Neural progenitor cell (in vitro differentiated cells): Measurements from ENCODE around the gene TNPO2. TPM values are rescaled to one million over a fixed set of nuclear protein-coding genes. Genes with fewer than 3 reads are reported as not detected.

Experiments
- DNase-seq: peaks from one replicate; pipeline ENCODE4 v3.0.0-alpha.2; 2016; ENCODE audit warnings: low spot score
- H2AFZ ChIP-seq: fragments of 200-600 bp; sonication (generic); replicated peaks from 2 replicates; pipeline ENCODE4 v1.6.1; 2016; ENCODE audit warnings: antibody characterized with exemption
- H3F3A ChIP-seq: fragments of 200-600 bp; sonication (generic); 2 replicates; pipeline ENCODE4 v1.6.1; 2016; ENCODE audit warnings: antibody characterized with exemption, low read depth
- H3K27ac ChIP-seq: fragments of 200-600 bp; sonication (generic); 2 replicates; pipeline ENCODE4 v1.5.1; 2016; ENCODE audit warnings: mild to moderate bottlenecking
- H3K27me3 ChIP-seq: fragments of 200-600 bp; sonication (generic); 2 replicates; pipeline ENCODE4 v1.6.1; 2016; ENCODE audit warnings: mild to moderate bottlenecking, moderate library complexity
- H3K36me3 ChIP-seq: fragments of 200-600 bp; sonication (generic); 2 replicates; pipeline ENCODE4 v1.5.1; 2016
- H3K4me1 ChIP-seq: fragments of 200-600 bp; sonication (generic); 2 replicates; pipeline ENCODE4 v1.6.1; 2016; ENCODE audit warnings: mixed run types
- H3K4me2 ChIP-seq: fragments of 200-600 bp; sonication (generic); 2 replicates; pipeline ENCODE4 v1.6.1; 2016
- H3K4me3 ChIP-seq: fragments of 200-600 bp; sonication (generic); 2 replicates; pipeline ENCODE4 v1.5.1; 2016
- H3K79me2 ChIP-seq: fragments of 200-600 bp; sonication (generic); 2 replicates; pipeline ENCODE4 v1.6.1; 2016; ENCODE audit warnings: low read depth
- H3K9ac ChIP-seq: fragments of 200-600 bp; sonication (generic); 2 replicates; pipeline ENCODE4 v1.6.1; 2016
- H3K9me3 ChIP-seq: fragments of 200-600 bp; sonication (generic); 2 replicates; pipeline ENCODE4 v1.5.1; 2016; ENCODE audit warnings: low read depth
- H4K20me1 ChIP-seq: fragments of 200-600 bp; sonication (generic); 2 replicates; pipeline ENCODE4 v1.6.1; 2016; ENCODE audit warnings: low read depth
- H3K27ac Mint-ChIP-seq: 3 replicates; pipeline ENCODE4 v1.8.0; 2021; ENCODE audit warnings: mixed read lengths
- H3K27me3 Mint-ChIP-seq: 2 replicates; pipeline ENCODE4 v1.8.0; 2022; ENCODE audit warnings: low read depth, mild to moderate bottlenecking, inconsistent platforms, moderate library complexity, mixed read lengths; ENCODE audit not compliant: insufficient read depth
- H3K36me3 Mint-ChIP-seq: 3 replicates; pipeline ENCODE4 v1.8.0; 2021; ENCODE audit warnings: mixed read lengths
- H3K4me1 Mint-ChIP-seq: 3 replicates; pipeline ENCODE4 v1.8.0; 2021; ENCODE audit warnings: mixed read lengths
- H3K4me3 Mint-ChIP-seq: 3 replicates; pipeline ENCODE4 v1.8.0; 2021; ENCODE audit warnings: mild to moderate bottlenecking, moderate library complexity, mixed read lengths
- H3K9me3 Mint-ChIP-seq: 3 replicates; pipeline ENCODE4 v1.8.0; 2020; ENCODE audit warnings: mixed read lengths
- CTCF ChIP-seq: fragments of 200-600 bp; sonication (generic); IDR thresholded peaks from 2 replicates; pipeline ENCODE4 v1.5.1; 2017; ENCODE audit warnings: antibody characterized with exemption, mild to moderate bottlenecking
- EZH2 ChIP-seq: fragments of 200-600 bp; sonication (generic); IDR thresholded peaks from 2 replicates; pipeline ENCODE4 v1.6.1; 2017; ENCODE audit warnings: antibody characterized with exemption, mild to moderate bottlenecking, moderate library complexity
- EZH2phosphoT487 ChIP-seq: fragments of 200-600 bp; sonication (generic); IDR thresholded peaks from 2 replicates; pipeline ENCODE4 v1.6.1; 2017; ENCODE audit warnings: antibody characterized with exemption
- total RNA-seq: library from RNA; depleted of rRNA; stranded (reverse); fragments of >200 nt; gene quantifications from 2 replicates; pipeline ENCODE4 v1.2.3, GENCODE V29; 2015; ENCODE audit warnings: low replicate concordance

TNPO2 gene
- total RNA-seq, 1 donor from 2014 or later: 58.1 TPM

- H3K36me3 Mint-ChIP-seq: peaks cover 10% of the 10 kb centered on the region
- peak overlapping the region; percentile 87 for H3K4me3 ChIP-seq
These were observed 54.2 kb downstream of the TNPO2 start for GRCh38 chr19:12669270-12670158.

GRCh38 chr19:12668932-12669269 is 54.8 kb downstream of the TNPO2 start:
- H3K4me1 ChIP-seq: peaks cover 7% of the 10 kb centered on the region
- Mint-ChIP-seq H3K27me3 (peaks cover 12% of the 10 kb centered on the region), H3K27ac (peak overlapping the region; percentile 90), H3K36me3 (peaks cover 5% of the 10 kb centered on the region), H3K4me3 (peak overlapping the region; percentile 97), H3K9me3 (no peaks in the 10 kb centered on the region), H3K4me1 (peaks cover 35% of the 10 kb centered on the region)
- H3F3A ChIP-seq: peaks cover 34% of the 10 kb centered on the region
- peaks cover 43% of the 10 kb centered on the region for H3K79me2 ChIP-seq
- H2AFZ ChIP-seq: peak overlapping the region; percentile 100
- no peak overlapping the region for H3K27ac ChIP-seq
- H3K36me3 ChIP-seq: no peaks in the 10 kb centered on the region
- H4K20me1 ChIP-seq: no peaks in the 10 kb centered on the region
- H3K27me3 ChIP-seq: no peaks in the 10 kb centered on the region
- H3K4me2 ChIP-seq: peak overlapping the region; percentile 92
- TF ChIP-seq EZH2phosphoT487: no peak
- TF ChIP-seq CTCF: no peak
- TF ChIP-seq EZH2: no peak
- H3K4me3 ChIP-seq: peak overlapping the region; percentile 87
- peak overlapping the region; percentile 87 for H3K9ac ChIP-seq
- DNase-seq: peak; percentile 53
- H3K9me3 ChIP-seq: no peaks in the 10 kb centered on the region

More at GRCh38 chr19:12669270-12670158, 54.2 kb downstream of the TNPO2 start:
- Mint-ChIP-seq H3K4me1 (peaks cover 35% of the 10 kb centered on the region), H3K9me3 (no peaks in the 10 kb centered on the region), H3K27me3 (peaks cover 15% of the 10 kb centered on the region), H3K4me3 (peak overlapping the region; percentile 97), H3K27ac (peak overlapping the region; percentile 99)
- H3K27me3 ChIP-seq: no peaks in the 10 kb centered on the region
- peak overlapping the region; percentile 87 for H3K9ac ChIP-seq
- H3K9me3 ChIP-seq: no peaks in the 10 kb centered on the region
- H3F3A ChIP-seq: peaks cover 32% of the 10 kb centered on the region
- H4K20me1 ChIP-seq: peaks cover under 1% of the 10 kb centered on the region
- peaks cover 7% of the 10 kb centered on the region for H3K4me1 ChIP-seq
- H2AFZ ChIP-seq: peak overlapping the region; percentile 100
- peak; percentile 86 for DNase-seq
- TF ChIP-seq EZH2phosphoT487 (no peak), CTCF (no peak), EZH2 (no peak)
- H3K4me2 ChIP-seq: peak overlapping the region; percentile 92
- no peaks in the 10 kb centered on the region for H3K36me3 ChIP-seq
- H3K79me2 ChIP-seq: peaks cover 43% of the 10 kb centered on the region
- H3K27ac ChIP-seq: peak overlapping the region; percentile 98

GRCh38 chr19:12668346-12668745 is 55.4 kb downstream of the TNPO2 start:
- H3F3A ChIP-seq: peaks cover 34% of the 10 kb centered on the region
- TF ChIP-seq CTCF: no peak
- no peak for TF ChIP-seq EZH2
- no peak for TF ChIP-seq EZH2phosphoT487
- peaks cover 43% of the 10 kb centered on the region for H3K79me2 ChIP-seq
- peak overlapping the region; percentile 87 for H3K9ac ChIP-seq
- no peak overlapping the region for H3K27ac ChIP-seq
- no peaks in the 10 kb centered on the region for H3K36me3 ChIP-seq
- H3K9me3 ChIP-seq: no peaks in the 10 kb centered on the region
- Mint-ChIP-seq H3K27ac (peak overlapping the region; percentile 90), H3K9me3 (no peaks in the 10 kb centered on the region), H3K27me3 (peaks cover 9% of the 10 kb centered on the region), H3K4me3 (peak overlapping the region; percentile 97), H3K4me1 (peaks cover 35% of the 10 kb centered on the region), H3K36me3 (peaks cover 7% of the 10 kb centered on the region)
- H4K20me1 ChIP-seq: no peaks in the 10 kb centered on the region
- H3K4me1 ChIP-seq: peaks cover 7% of the 10 kb centered on the region
- no peak overlapping the region for H2AFZ ChIP-seq
- DNase-seq: no peak
- peak overlapping the region; percentile 92 for H3K4me2 ChIP-seq
- peak overlapping the region; percentile 87 for H3K4me3 ChIP-seq
- no peaks in the 10 kb centered on the region for H3K27me3 ChIP-seq
